ENCODE results near the gene SLC9A5.

DNA sequence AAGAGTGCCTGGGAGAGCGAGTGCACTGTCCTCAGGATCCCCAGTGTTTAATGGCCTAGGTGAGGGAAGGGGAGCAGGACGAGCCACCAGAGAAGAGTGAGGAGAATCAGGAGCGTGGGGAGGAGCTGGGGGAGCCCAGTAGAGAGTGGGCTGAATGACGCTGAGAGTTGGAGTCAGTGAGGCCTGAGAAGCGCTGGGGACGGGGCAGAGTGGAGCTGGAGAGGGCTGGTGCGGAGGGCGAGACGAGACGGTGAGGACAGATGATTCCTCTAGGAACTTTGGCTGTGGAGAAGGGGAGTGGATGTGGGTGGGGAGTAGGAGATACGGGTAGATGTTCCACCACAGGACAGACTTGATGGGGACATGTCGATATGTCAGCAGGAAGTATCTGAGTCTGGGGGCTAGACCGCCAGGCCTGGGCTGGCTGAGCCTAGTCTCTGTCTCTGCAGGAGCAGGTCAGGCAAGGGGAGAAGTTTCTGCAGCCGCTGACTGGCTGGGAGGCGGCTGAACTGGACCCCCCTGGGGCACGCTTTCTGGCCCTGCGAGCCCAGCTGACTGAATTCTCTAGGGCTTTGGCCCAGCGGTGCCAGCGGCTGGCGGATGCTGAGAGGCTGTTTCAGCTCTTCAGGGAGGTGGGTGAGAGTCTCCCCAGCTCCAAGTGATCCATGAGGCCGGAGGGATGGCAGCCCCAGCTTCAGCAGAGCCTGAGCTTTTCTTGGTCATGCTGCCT, 35.2 kb downstream of the SLC9A5 start:
- no peak for TF ChIP-seq EZH2phosphoT487 (IDR thresholded peaks at IDR 0.05; ENCODE audit: borderline replicate concordance)
- no peak for TF ChIP-seq CTCF (IDR thresholded peaks at IDR 0.05 in 2 of 3, conservative IDR thresholded peaks at IDR 0.05 in 1 of 3; ENCODE audit: borderline replicate concordance in 1 of 3, insufficient read depth in 1 of 3, low read depth in 2 of 3, low read length in 2 of 3)
- no peak for TF ChIP-seq POLR2A (IDR thresholded peaks at IDR 0.05; ENCODE audit: borderline replicate concordance, extremely low read depth, insufficient read depth, insufficient read length)
- TF ChIP-seq, protein P1, sequence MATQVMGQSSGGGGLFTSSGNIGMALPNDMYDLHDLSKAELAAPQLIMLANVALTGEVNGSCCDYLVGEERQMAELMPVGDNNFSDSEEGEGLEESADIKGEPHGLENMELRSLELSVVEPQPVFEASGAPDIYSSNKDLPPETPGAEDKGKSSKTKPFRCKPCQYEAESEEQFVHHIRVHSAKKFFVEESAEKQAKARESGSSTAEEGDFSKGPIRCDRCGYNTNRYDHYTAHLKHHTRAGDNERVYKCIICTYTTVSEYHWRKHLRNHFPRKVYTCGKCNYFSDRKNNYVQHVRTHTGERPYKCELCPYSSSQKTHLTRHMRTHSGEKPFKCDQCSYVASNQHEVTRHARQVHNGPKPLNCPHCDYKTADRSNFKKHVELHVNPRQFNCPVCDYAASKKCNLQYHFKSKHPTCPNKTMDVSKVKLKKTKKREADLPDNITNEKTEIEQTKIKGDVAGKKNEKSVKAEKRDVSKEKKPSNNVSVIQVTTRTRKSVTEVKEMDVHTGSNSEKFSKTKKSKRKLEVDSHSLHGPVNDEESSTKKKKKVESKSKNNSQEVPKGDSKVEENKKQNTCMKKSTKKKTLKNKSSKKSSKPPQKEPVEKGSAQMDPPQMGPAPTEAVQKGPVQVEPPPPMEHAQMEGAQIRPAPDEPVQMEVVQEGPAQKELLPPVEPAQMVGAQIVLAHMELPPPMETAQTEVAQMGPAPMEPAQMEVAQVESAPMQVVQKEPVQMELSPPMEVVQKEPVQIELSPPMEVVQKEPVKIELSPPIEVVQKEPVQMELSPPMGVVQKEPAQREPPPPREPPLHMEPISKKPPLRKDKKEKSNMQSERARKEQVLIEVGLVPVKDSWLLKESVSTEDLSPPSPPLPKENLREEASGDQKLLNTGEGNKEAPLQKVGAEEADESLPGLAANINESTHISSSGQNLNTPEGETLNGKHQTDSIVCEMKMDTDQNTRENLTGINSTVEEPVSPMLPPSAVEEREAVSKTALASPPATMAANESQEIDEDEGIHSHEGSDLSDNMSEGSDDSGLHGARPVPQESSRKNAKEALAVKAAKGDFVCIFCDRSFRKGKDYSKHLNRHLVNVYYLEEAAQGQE (IDR thresholded peaks at IDR 0.05; ENCODE audit: low read depth), result no peak
- TF ChIP-seq SP1 (IDR thresholded peaks at IDR 0.05; ENCODE audit: low read depth), result no peak
- TF ChIP-seq POLR2AphosphoS5 (IDR thresholded peaks at IDR 0.05; ENCODE audit: low read depth, low read length), result no peak
- no peak for TF ChIP-seq SIN3A (IDR thresholded peaks at IDR 0.05; ENCODE audit: low read depth)
- TF ChIP-seq EGR1 (IDR thresholded peaks at IDR 0.05; ENCODE audit: low read depth), result no peak
- no peak for TF ChIP-seq TCF7L2 (IDR thresholded peaks at IDR 0.05; ENCODE audit: borderline replicate concordance, extremely low read depth, insufficient read depth, insufficient read length)
- TF ChIP-seq EZH2 (IDR thresholded peaks at IDR 0.05), result no peak
- TF ChIP-seq CBX3 (IDR thresholded peaks at IDR 0.05; ENCODE audit: low read depth), result no peak

Data from HCT116 (cell line).